Thoracic aorta (tissue), 2 donors: ENCODE data around the gene PRRC2B. TPM values are rescaled to one million over a fixed set of nuclear protein-coding genes. Genes with fewer than 3 reads are reported as not detected.

Experiments
- ATAC-seq: fragments of 150-250 bp; one replicate; pipeline ENCODE4 v1.8.0; 2017; ENCODE audit warnings: low read depth; ENCODE audit not compliant: insufficient number of reproducible peaks, low FRiP score
- DNase-seq: peaks from one replicate; pipeline ENCODE4 v3.0.0-alpha.2; 2020; ENCODE audit warnings: low spot score
- H3K27ac ChIP-seq, 2 donors: fragments of 200-600 bp; sonication (generic); 1 replicate in 1 of 2; 2 replicates in 1 of 2; pipeline ENCODE4 v1.5.1; 2016; ENCODE audit warnings: mild to moderate bottlenecking in 2 of 2, moderate library complexity in 2 of 2
- H3K27me3 ChIP-seq: fragments of 200-600 bp; sonication (generic); replicated peaks from 2 replicates; pipeline ENCODE4 v1.6.0; 2016; ENCODE audit warnings: mild to moderate bottlenecking; ENCODE audit not compliant: insufficient read depth
- H3K36me3 ChIP-seq: fragments of 200-600 bp; sonication (generic); one replicate; pipeline ENCODE4 v1.5.1; 2016
- H3K4me1 ChIP-seq, 2 donors: fragments of 200-600 bp; sonication (generic); 1 replicate in 1 of 2; 2 replicates in 1 of 2; pipeline versions ENCODE4 v1.5.1 to v1.6.0; 2016; ENCODE audit warnings: low read depth in 2 of 2, mild to moderate bottlenecking in 1 of 2; ENCODE audit not compliant: control insufficient read depth in 1 of 2
- H3K4me3 ChIP-seq: fragments of 200-600 bp; sonication (generic); 2 replicates; pipeline ENCODE4 v1.5.1; 2016; ENCODE audit warnings: mild to moderate bottlenecking
- H3K9me3 ChIP-seq: fragments of 200-600 bp; sonication (generic); 2 replicates; pipeline ENCODE4 v1.5.1; 2016
- CTCF ChIP-seq: fragments of 200-600 bp; sonication (generic); IDR thresholded peaks from one replicate; pipeline ENCODE4 v1.5.1; 2019; ENCODE audit warnings: antibody characterized with exemption
- total RNA-seq, 2 donors: library from RNA; depleted of rRNA; stranded (reverse); fragments of >200 nt; gene quantifications; one replicate each; pipeline versions ENCODE4 v1.1.0 to v1.2.3, GENCODE V29; 2016

Gene PRRC2B
- total RNA-seq, 2 donors from 2014 or later = 162 to 198 TPM

GRCh38 chr9:131465401-131465800, 71.5 kb downstream of the PRRC2B start:
- Histone ChIP-seq H3K36me3 (peaks cover 72% of the 10 kb centered on the region), H3K9me3 (no peaks in the 10 kb centered on the region), H3K27ac (no peak overlapping the region), H3K4me1 (no peaks in the 10 kb centered on the region), H3K27me3 (no peaks in the 10 kb centered on the region), H3K4me3 (no peak overlapping the region)
- no peak for TF ChIP-seq CTCF
- DNase-seq = no peak
- no peak for ATAC-seq

GRCh38 chr9:131467214-131467935, 73.5 kb downstream of the PRRC2B start:
- TF ChIP-seq CTCF = no peak
- H3K4me3 ChIP-seq = no peak overlapping the region
- no peaks in the 10 kb centered on the region for H3K27me3 ChIP-seq
- H3K4me1 ChIP-seq = no peaks in the 10 kb centered on the region
- DNase-seq (no peak), ATAC-seq (no peak)
- no peak overlapping the region for H3K27ac ChIP-seq
- no peaks in the 10 kb centered on the region for H3K9me3 ChIP-seq
- peaks cover 74% of the 10 kb centered on the region for H3K36me3 ChIP-seq

GRCh38 chr9:131468031-131468430, 74.1 kb downstream of the PRRC2B start:
- no peak overlapping the region for H3K27ac ChIP-seq
- no peak for TF ChIP-seq CTCF
- H3K4me3 ChIP-seq = no peak overlapping the region
- ATAC-seq (no peak), DNase-seq (no peak)
- no peaks in the 10 kb centered on the region for H3K4me1 ChIP-seq
- no peaks in the 10 kb centered on the region for H3K27me3 ChIP-seq
- peaks cover 80% of the 10 kb centered on the region for H3K36me3 ChIP-seq
- H3K9me3 ChIP-seq = no peaks in the 10 kb centered on the region

- no peak overlapping the region for H3K27ac ChIP-seq
- no peaks in the 10 kb centered on the region for H3K9me3 ChIP-seq
- no peak overlapping the region for H3K4me3 ChIP-seq
- ATAC-seq (no peak), DNase-seq (no peak)
- no peaks in the 10 kb centered on the region for H3K4me1 ChIP-seq
- no peak for TF ChIP-seq CTCF
- H3K27me3 ChIP-seq = no peaks in the 10 kb centered on the region
- H3K36me3 ChIP-seq = peaks cover 82% of the 10 kb centered on the region
These were observed 75.5 kb downstream of the PRRC2B start for GRCh38 chr9:131469356-131469755.

- ATAC-seq (no peak), DNase-seq (no peak)
- Histone ChIP-seq H3K27me3 (no peaks in the 10 kb centered on the region), H3K36me3 (peaks cover 83% of the 10 kb centered on the region), H3K27ac (no peak overlapping the region), H3K4me3 (no peak overlapping the region), H3K9me3 (no peaks in the 10 kb centered on the region), H3K4me1 (no peaks in the 10 kb centered on the region)
- no peak for TF ChIP-seq CTCF
These were observed 76.1 kb downstream of the PRRC2B start for GRCh38 chr9:131469951-131470350.
